Kidney (tissue), 14 donors: ENCODE data around the gene P2RY12. TPM values are rescaled to one million over a fixed set of nuclear protein-coding genes. Genes with fewer than 3 reads are reported as not detected.

ENCODE experiments used
- DNase-seq, 5 donors: peaks; one replicate each; pipeline ENCODE4 v3.0.0-alpha.2; 2013 to 2020
- FAIRE-seq: peaks from 2 replicates; lab custom pipeline; 2012; peaks lifted over from hg19 to GRCh38; lab: Jason Lieb, UNC
- H3K27ac ChIP-seq, 2 donors: one replicate each; pipeline ENCODE4 v1.7.0; 2013; ENCODE audit warnings: low read depth in 2 of 2, low read length in 2 of 2, inconsistent platforms in 1 of 2
- H3K27me3 ChIP-seq: one replicate; pipeline ENCODE4 v1.7.1; 2013; ENCODE audit warnings: low read length, inconsistent platforms; ENCODE audit not compliant: control insufficient read depth, insufficient read depth
- H3K36me3 ChIP-seq, 3 donors: one replicate each; pipeline versions ENCODE4 v1.7.0 to v1.7.1; 2013; ENCODE audit warnings: low read length in 3 of 3, control low read depth in 1 of 3, inconsistent platforms in 1 of 3; ENCODE audit not compliant: insufficient read depth in 3 of 3, control insufficient read depth in 2 of 3
- H3K4me1 ChIP-seq, 3 donors: one replicate each; pipeline versions ENCODE4 v1.7.0 to v1.7.1; 2013; ENCODE audit warnings: low read length in 3 of 3, inconsistent platforms in 1 of 3, low read depth in 1 of 3; ENCODE audit not compliant: control insufficient read depth in 2 of 3, insufficient read depth in 2 of 3
- H3K4me3 ChIP-seq, 3 donors: one replicate each; pipeline versions ENCODE4 v1.7.0 to v1.8.1; 2013; ENCODE audit warnings: low read length in 3 of 3, control low read depth in 1 of 3, inconsistent platforms in 1 of 3
- H3K9ac ChIP-seq, 3 donors: one replicate each; pipeline versions ENCODE4 v1.7.0 to v1.7.1; 2013; ENCODE audit warnings: low read length in 3 of 3, control low read depth in 1 of 3, inconsistent platforms in 1 of 3
- H3K9me3 ChIP-seq, 3 donors: one replicate each; pipeline versions ENCODE4 v1.7.0 to v1.7.1; 2013; ENCODE audit warnings: low read length in 3 of 3, control low read depth in 1 of 3, inconsistent platforms in 1 of 3; ENCODE audit not compliant: control insufficient read depth in 2 of 3, insufficient read depth in 1 of 3
- CTCF ChIP-seq: IDR thresholded peaks from 3 replicates; pipeline ENCODE4 v1.5.1; 2012; ENCODE audit warnings: mild to moderate bottlenecking, moderate library complexity, borderline replicate concordance; ENCODE audit not compliant: insufficient read depth; ENCODE audit errors: extremely low read depth
- intact Hi-C: fragments of 100-400 bp; cut with DNase I; formaldehyde crosslinking; loops from one replicate; pipeline ENCODE4 v1.11.1; 2022
- polyA plus RNA-seq: library from polyadenylated mRNA; stranded (reverse); fragments of 350-450 nt; fragmentation: Illumina TruSeq; extraction: RNeasy Lipid Tissue Mini Kit (QIAGEN cat#74804); gene quantifications from one replicate; pipeline ENCODE4 v1.2.3, GENCODE V29; 2014; ENCODE audit warnings: low read depth, low replicate concordance; ENCODE audit not compliant: insufficient read depth
- total RNA-seq: library from RNA; stranded (reverse); fragmentation: NEBNext Ultra II Directional; extraction: Animal tissue kit (Norgen Biotek cat#: 25700); gene quantifications from one replicate; pipeline ENCODE4 v1.2.1, GENCODE V29; 2021
- donor health status: control.
- donor health status: control.
- donor health status: control.
- donor health status: control.
- donor health status: control.
- donor health status: DM: yes; HTN: yes; CAD: no.
- donor health status: Normal renal cell carcinoma (clear cell type).

P2RY12 gene
- total and polyA plus RNA-seq, 2 donors from 2014 or later = 2.2 TPM; not detected in 1

- H3K27ac ChIP-seq = no peak overlapping the region
- H3K9me3 ChIP-seq = no peaks in the 10 kb centered on the region
- TF ChIP-seq CTCF = no peak
- DNase-seq (no peak), FAIRE-seq (no peak)
- H3K4me3 ChIP-seq = no peak overlapping the region
- H3K27me3 ChIP-seq = no peaks in the 10 kb centered on the region
- H3K4me1 ChIP-seq = no peaks in the 10 kb centered on the region
- H3K9ac ChIP-seq = no peak overlapping the region
- intact Hi-C loops = no loop called here
- H3K36me3 ChIP-seq = no peaks in the 10 kb centered on the region
Measured at GRCh38 chr3:151430821-151431484, 46.4 kb upstream of the P2RY12 start.

- no peak for DNase-seq
- intact Hi-C loops = no loop called here
Measured at GRCh38 chr3:151428386-151428785, 43.8 kb upstream of the P2RY12 start.

GRCh38 chr3:151426341-151426657 is 41.7 kb upstream of the P2RY12 start:
- no peak for FAIRE-seq
- intact Hi-C loops = no loop called here

More at GRCh38 chr3:151428386-151428785, 43.8 kb upstream of the P2RY12 start:
- Histone ChIP-seq H3K4me3 (no peak overlapping the region), H3K27ac (no peak overlapping the region), H3K4me1 (no peaks in the 10 kb centered on the region), H3K9ac (no peak overlapping the region), H3K27me3 (no peaks in the 10 kb centered on the region), H3K36me3 (no peaks in the 10 kb centered on the region), H3K9me3 (no peaks in the 10 kb centered on the region)
- no peak for TF ChIP-seq CTCF
- no peak for FAIRE-seq

More at GRCh38 chr3:151426341-151426657, 41.7 kb upstream of the P2RY12 start:
- DNase-seq = no peak
- H3K36me3 ChIP-seq = no peaks in the 10 kb centered on the region
- no peak for TF ChIP-seq CTCF
- H3K4me3 ChIP-seq = no peak overlapping the region
- H3K4me1 ChIP-seq = no peaks in the 10 kb centered on the region
- no peaks in the 10 kb centered on the region for H3K27me3 ChIP-seq
- no peak overlapping the region for H3K27ac ChIP-seq
- H3K9ac ChIP-seq = no peak overlapping the region
- no peaks in the 10 kb centered on the region for H3K9me3 ChIP-seq
